ENCODE results near the gene LYZL4. TPM values are rescaled to one million over a fixed set of nuclear protein-coding genes. Genes with fewer than 3 reads are reported as not detected.

Gene LYZL4
- total RNA-seq, 1 donor from 2014 or later = not detected

- Histone ChIP-seq H3K36me3 (no peaks in the 10 kb centered on the region), H3K9me3 (no peaks in the 10 kb centered on the region)
These were observed 11.7 kb upstream of the LYZL4 start for GRCh38 chr3:42421818-42422796.

GRCh38 chr3:42419563-42419962 lies 9.2 kb upstream of the LYZL4 start:
- Histone ChIP-seq H3K27ac (no peak overlapping the region), H3K9me3 (no peaks in the 10 kb centered on the region), H3K36me3 (no peaks in the 10 kb centered on the region), H3K4me3 (no peak overlapping the region), H3K27me3 (no peaks in the 10 kb centered on the region), H3K4me1 (no peaks in the 10 kb centered on the region)
- DNase-seq (ENCODE audit: extremely low spot score in 2 of 2) = peak in 1 of 2 donors; percentile 55
- TF ChIP-seq POLR2A (IDR thresholded peaks at IDR 0.05) = no peak
- no peak for TF ChIP-seq CTCF (IDR thresholded peaks at IDR 0.05)
- no peak for TF ChIP-seq POLR2AphosphoS5 (IDR thresholded peaks at IDR 0.05; ENCODE audit: insufficient read depth in 1 of 2, low read depth in 1 of 2)
- intact Hi-C loops (cut with DNase I) = no loop called here

More at GRCh38 chr3:42421818-42422796, 11.7 kb upstream of the LYZL4 start:
- H3K27ac ChIP-seq = no peak overlapping the region
- intact Hi-C loops (cut with DNase I) = no loop called here
- H3K4me3 ChIP-seq = no peak overlapping the region
- no peaks in the 10 kb centered on the region for H3K27me3 ChIP-seq
- TF ChIP-seq CTCF (IDR thresholded peaks at IDR 0.05) (no peak), POLR2AphosphoS5 (IDR thresholded peaks at IDR 0.05; ENCODE audit: insufficient read depth in 1 of 2, low read depth in 1 of 2) (no peak), POLR2A (IDR thresholded peaks at IDR 0.05) (no peak)
- no peaks in the 10 kb centered on the region for H3K4me1 ChIP-seq
- DNase-seq (ENCODE audit: extremely low spot score in 2 of 2) = peak in 1 of 2 donors; percentile 58

- Histone ChIP-seq H3K4me3 (no peak overlapping the region), H3K36me3 (no peaks in the 10 kb centered on the region), H3K9me3 (no peaks in the 10 kb centered on the region), H3K4me1 (no peaks in the 10 kb centered on the region), H3K27ac (no peak overlapping the region), H3K27me3 (no peaks in the 10 kb centered on the region)
- TF ChIP-seq CTCF (IDR thresholded peaks at IDR 0.05) (no peak), POLR2A (IDR thresholded peaks at IDR 0.05) (no peak), POLR2AphosphoS5 (IDR thresholded peaks at IDR 0.05; ENCODE audit: insufficient read depth in 1 of 2, low read depth in 1 of 2) (no peak)
- peak in 1 of 2 donors; percentile 31 for DNase-seq (ENCODE audit: extremely low spot score in 2 of 2)
- intact Hi-C loops (cut with DNase I) = no loop called here
These were observed 2.2 kb upstream of the LYZL4 start for GRCh38 chr3:42412526-42413155.

GRCh38 chr3:42411429-42411828 lies 1.0 kb upstream of the LYZL4 start:
- no peak overlapping the region for H3K27ac ChIP-seq
- no peak overlapping the region for H3K4me3 ChIP-seq
- DNase-seq (ENCODE audit: extremely low spot score in 2 of 2) = peak in 1 of 2 donors; percentile 12
- no peaks in the 10 kb centered on the region for H3K36me3 ChIP-seq
- no peaks in the 10 kb centered on the region for H3K4me1 ChIP-seq
- H3K27me3 ChIP-seq = no peaks in the 10 kb centered on the region
- TF ChIP-seq POLR2A (IDR thresholded peaks at IDR 0.05) (no peak), POLR2AphosphoS5 (IDR thresholded peaks at IDR 0.05; ENCODE audit: insufficient read depth in 1 of 2, low read depth in 1 of 2) (no peak), CTCF (IDR thresholded peaks at IDR 0.05) (no peak)
- intact Hi-C loops (cut with DNase I) = no loop called here
- H3K9me3 ChIP-seq = no peaks in the 10 kb centered on the region

All from vagina (tissue), 2 donors.